Thyroid gland (tissue), 4 donors: ENCODE data around the gene ZCWPW2. TPM values are rescaled to one million over a fixed set of nuclear protein-coding genes. Genes with fewer than 3 reads are reported as not detected.

Experiments
- DNase-seq, 2 donors: peaks; one replicate each; pipeline ENCODE4 v3.0.0-alpha.2; 2019
- H3K27ac ChIP-seq, 3 donors: fragments of 200-600 bp; sonication (generic); 1 replicate in 2 of 3; 2 replicates in 1 of 3; pipeline ENCODE4 v1.5.1; 2016 to 2019; ENCODE audit warnings: mild to moderate bottlenecking in 1 of 3, moderate library complexity in 1 of 3
- H3K27me3 ChIP-seq: fragments of 200-600 bp; sonication (generic); one replicate; pipeline ENCODE4 v1.5.1; 2019
- H3K36me3 ChIP-seq, 2 donors: fragments of 200-600 bp; sonication (generic); one replicate each; pipeline ENCODE4 v1.5.1; 2016 to 2019
- H3K4me1 ChIP-seq, 2 donors: fragments of 200-600 bp; sonication (generic); one replicate each; pipeline ENCODE4 v1.5.1; 2017 to 2019
- H3K4me3 ChIP-seq, 3 donors: fragments of 200-600 bp; sonication (generic); replicated peaks in 1 of 3; 1 replicate in 2 of 3; 2 replicates in 1 of 3; pipeline ENCODE4 v1.5.1; 2016; ENCODE audit warnings: mild to moderate bottlenecking in 1 of 3
- H3K9me3 ChIP-seq: fragments of 200-600 bp; sonication (generic); one replicate; pipeline ENCODE4 v1.5.1; 2017
- CTCF ChIP-seq, 6 experiments: fragments of 200-600 bp in 3 of 6; fragments of 450-650 bp in 3 of 6; sonication (generic) in 3 of 6; IDR thresholded peaks; one replicate each; pipeline ENCODE4 v1.5.1; 2016 to 2019; ENCODE audit warnings: antibody characterized with exemption in 6 of 6, mild to moderate bottlenecking in 2 of 6, inconsistent platforms in 1 of 6, moderate library complexity in 1 of 6
- POLR2A ChIP-seq, 2 donors: fragments of 450-650 bp; IDR thresholded peaks; one replicate each; pipeline ENCODE4 v1.6.1; 2017; ENCODE audit warnings: antibody characterized with exemption in 2 of 2, mild to moderate bottlenecking in 2 of 2, moderate library complexity in 1 of 2
- WGBS, 2 donors: methylation state at CpG; one replicate each; pipeline ENCODE4 v1.1.5; 2017; 5-methylcytosine and 5-hydroxymethylcytosine counted together
- intact Hi-C: fragments of 100-400 bp; cut with DNase I; formaldehyde crosslinking; loops from one replicate; pipeline ENCODE4 v1.15.1; 2023
- total RNA-seq, 4 donors: library from RNA; depleted of rRNA; stranded (reverse); fragments of >200 nt; gene quantifications; one replicate each; pipeline ENCODE4 v1.2.3, GENCODE V29; 2016

ZCWPW2 gene
- total RNA-seq, 4 donors from 2014 or later: 0.49 to 2.6 (median 1.1) TPM; not detected in 1

GRCh38 chr3:28337230-28337629, 11.3 kb upstream of the ZCWPW2 start:
- H3K4me3 ChIP-seq: no peak overlapping the region
- H3K36me3 ChIP-seq: peaks cover 0 to 4% of the 10 kb centered on the region in 2 donors
- DNase-seq: no peak
- intact Hi-C loops: no loop called here
- peaks cover 4 to 9% of the 10 kb centered on the region in 2 donors for H3K4me1 ChIP-seq
- no peaks in the 10 kb centered on the region for H3K9me3 ChIP-seq
- TF ChIP-seq CTCF (IDR thresholded peaks at IDR 0.05): no peak
- TF ChIP-seq POLR2A (IDR thresholded peaks at IDR 0.05): no peak
- H3K27me3 ChIP-seq: no peaks in the 10 kb centered on the region
- H3K27ac ChIP-seq: no peak overlapping the region

- intact Hi-C loops: no loop called here
- Histone ChIP-seq H3K9me3 (no peaks in the 10 kb centered on the region), H3K4me3 (no peak overlapping the region), H3K36me3 (no peaks in the 10 kb centered on the region), H3K27me3 (no peaks in the 10 kb centered on the region), H3K27ac (no peak overlapping the region), H3K4me1 (peaks cover 20 to 34% of the 10 kb centered on the region in 2 donors)
- TF ChIP-seq POLR2A (IDR thresholded peaks at IDR 0.05): no peak
- TF ChIP-seq CTCF (IDR thresholded peaks at IDR 0.05): no peak
- DNase-seq: no peak
Observed at GRCh38 chr3:28343144-28343543, 5.4 kb upstream of the ZCWPW2 start.

- TF ChIP-seq CTCF (IDR thresholded peaks at IDR 0.05) (no peak), POLR2A (IDR thresholded peaks at IDR 0.05) (no peak)
- no peak overlapping the region for H3K4me3 ChIP-seq
- peaks cover 25 to 34% of the 10 kb centered on the region in 2 donors for H3K4me1 ChIP-seq
Observed at GRCh38 chr3:28345690-28346089, 2.8 kb upstream of the ZCWPW2 start.

GRCh38 chr3:28347374-28348264, 902 bp upstream of the ZCWPW2 start:
- H3K4me3 ChIP-seq: peak overlapping the region; percentile 55 to 94 (median 65)
- peaks cover 25 to 29% of the 10 kb centered on the region in 2 donors for H3K4me1 ChIP-seq
- no peak for DNase-seq
- H3K27ac ChIP-seq: peak overlapping the region; percentile 80 to 99 (median 98)
- intact Hi-C loops: no loop called here
- H3K27me3 ChIP-seq: no peaks in the 10 kb centered on the region
- H3K36me3 ChIP-seq: no peaks in the 10 kb centered on the region
- WGBS, 2 donors: 33 to 35% methylated on average over 16 of the region's 16 CpGs
- no peak for TF ChIP-seq POLR2A (IDR thresholded peaks at IDR 0.05)
- no peak for TF ChIP-seq CTCF (IDR thresholded peaks at IDR 0.05)
- H3K9me3 ChIP-seq: no peaks in the 10 kb centered on the region

More at GRCh38 chr3:28345690-28346089, 2.8 kb upstream of the ZCWPW2 start:
- no peaks in the 10 kb centered on the region for H3K9me3 ChIP-seq
- H3K36me3 ChIP-seq: no peaks in the 10 kb centered on the region
- no peaks in the 10 kb centered on the region for H3K27me3 ChIP-seq
- intact Hi-C loops: no loop called here
- no peak overlapping the region for H3K27ac ChIP-seq
- no peak for DNase-seq
- WGBS, 2 donors: 96 to 98% methylated on average over 1 of the region's 1 CpG

- no peak for DNase-seq
- H3K9me3 ChIP-seq: no peaks in the 10 kb centered on the region
- TF ChIP-seq POLR2A (IDR thresholded peaks at IDR 0.05) (no peak), CTCF (IDR thresholded peaks at IDR 0.05) (no peak)
- H3K36me3 ChIP-seq: no peaks in the 10 kb centered on the region
- no peaks in the 10 kb centered on the region for H3K27me3 ChIP-seq
- H3K4me1 ChIP-seq: peaks cover 25% of the 10 kb centered on the region in 2 donors
- H3K27ac ChIP-seq: peak overlapping the region; percentile 80 to 99 (median 98)
- 0 to 1% methylated on average over 15 to 16 of the region's 16 CpGs for WGBS, 2 donors
- intact Hi-C loops: no loop called here
- H3K4me3 ChIP-seq: peak overlapping the region; percentile 55 to 94 (median 65)
Observed at GRCh38 chr3:28348265-28348628, 274 bp upstream of the ZCWPW2 start.
